Metanephros (tissue), 2 donors: Measurements from ENCODE around the gene SPRR2A. TPM values are rescaled to one million over a fixed set of nuclear protein-coding genes. Genes with fewer than 3 reads are reported as not detected.

Experiments used
- small RNA-seq: library from RNA; depleted of rRNA; stranded (forward); fragments of <200 nt; gene quantifications from one replicate; pipeline ENCODE3, GENCODE V24; 2014; ENCODE audit warnings: low replicate concordance
- total RNA-seq: library from RNA; depleted of rRNA; stranded (reverse); fragments of >200 nt; gene quantifications from one replicate; pipeline ENCODE4 v1.2.3, GENCODE V29; 2014

SPRR2A gene
- not detected for total RNA-seq

DNA sequence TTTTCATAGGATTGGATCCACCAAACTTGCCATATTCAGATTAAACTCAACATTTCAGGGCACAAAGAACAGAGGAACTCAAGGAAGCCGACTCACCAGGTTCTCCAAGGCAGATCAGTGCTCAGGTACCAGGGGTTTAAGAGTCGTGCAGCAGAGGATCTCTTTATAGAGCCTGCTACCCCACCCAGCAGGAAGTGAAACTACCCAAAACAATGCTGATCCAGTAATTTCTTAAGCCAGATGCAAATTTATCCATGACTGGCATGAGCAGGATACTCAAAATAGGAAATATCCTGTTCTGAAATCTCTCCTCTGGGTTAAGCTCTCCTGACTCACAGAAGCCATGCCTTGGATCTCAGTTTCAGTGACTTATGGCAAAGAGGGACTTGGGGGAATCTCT is at the start of gene SPRR2A:
Gene SPRR2A, minus strand, starts transcription at position 138 of the 400 bp plus-strand sequence. CDS start 777 bp downstream, outside the sequence.

DNA sequence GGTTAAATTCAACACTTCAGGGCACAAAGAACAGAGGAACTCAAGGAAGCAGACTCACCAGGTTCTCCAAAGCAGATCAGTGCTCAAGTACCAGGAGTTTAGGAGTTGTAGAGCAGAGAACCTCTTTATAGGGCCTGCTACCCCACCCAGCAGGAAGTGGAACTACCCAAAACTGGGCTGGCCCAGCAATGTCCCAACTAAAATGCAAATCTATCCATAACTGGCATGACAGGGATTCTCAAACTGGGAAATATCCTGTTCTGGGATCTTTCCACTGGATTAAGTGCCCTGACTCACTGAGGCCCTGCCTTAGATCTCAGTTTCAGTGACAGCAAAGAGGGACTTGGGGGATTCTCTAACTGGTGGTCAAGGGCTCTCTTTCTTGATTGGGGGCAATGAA is 37.1 kb upstream of the SPRR2A start, which contains the start of gene SPRR2E:
Gene SPRR2E, minus strand, starts transcription at position 101 of the 400 bp plus-strand sequence. CDS start 775 bp downstream, outside the sequence.

GRCh38 chr1:153071511-153071910 is 14.2 kb upstream of the SPRR2A start, which contains the start of gene SPRR2B:
Gene SPRR2B, minus strand, starts transcription at chr1:153071611. Its CDS starts 772 bp downstream, at chr1:153070839.

GRCh38 chr1:153040950-153041631 is 16.2 kb downstream of the SPRR2A start, which contains the start of gene SPRR2D:
Gene SPRR2D, minus strand, starts transcription at chr1:153041120. Its CDS starts 774 bp downstream, at chr1:153040346.

DNA sequence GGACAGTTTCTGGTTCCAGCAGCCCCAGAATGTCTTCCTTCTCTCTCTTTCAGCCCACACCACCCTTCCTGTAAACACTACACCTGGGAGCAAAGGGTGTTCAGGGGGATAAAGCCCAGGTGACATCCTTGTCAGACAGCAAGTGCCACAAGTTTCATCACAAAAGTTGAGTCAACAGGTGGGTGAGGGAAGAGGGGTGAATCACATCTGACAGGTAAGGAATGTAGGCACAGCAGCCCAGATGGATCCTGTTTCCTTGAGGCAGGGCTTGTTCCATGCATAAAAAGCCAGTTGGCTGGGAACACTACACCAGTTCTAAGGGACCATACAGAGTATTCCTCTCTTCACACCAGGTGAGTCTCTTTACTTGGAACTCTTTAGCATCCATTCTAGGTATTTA is 26.4 kb downstream of the SPRR2A start, which contains the start of gene SPRR1B:
Gene SPRR1B, plus strand, starts transcription at position 309 of the 400 bp plus-strand sequence. CDS start 1,143 bp downstream, outside the sequence.

Small RNA genes lying within 50 kb of the gene (small RNA-seq; reads per million reads assigned to genes)
- not detected for gene AL356867.1
- not detected for gene RF00322

Other genes with a start within 250 kb of the SPRR2A start
- gene LCE1B, start 245.5 kb downstream of the SPRR2A start, total RNA-seq = not detected
- not detected for gene LCE1A, start 230.0 kb downstream of the SPRR2A start, total RNA-seq
- not detected for gene LCE6A, start 214.7 kb downstream of the SPRR2A start, total RNA-seq
- not detected for gene LCE7A, start 197.5 kb downstream of the SPRR2A start, total RNA-seq
- gene SMCP, start 179.2 kb downstream of the SPRR2A start, total RNA-seq = not detected
- 0.35 TPM for gene IVL, start 149.0 kb downstream of the SPRR2A start, total RNA-seq
- gene SPRR5, start 110.3 kb downstream of the SPRR2A start, total RNA-seq = not detected
- gene SPRR4, start 86.9 kb downstream of the SPRR2A start, total RNA-seq = not detected
- not detected for gene SPRR1A, start 73.4 kb downstream of the SPRR2A start, total RNA-seq
- 0.58 TPM for gene SPRR3, start 55.8 kb downstream of the SPRR2A start, total RNA-seq
- not detected for gene SPRR1B, start 26.3 kb downstream of the SPRR2A start, total RNA-seq
- gene SPRR2D, start 16.4 kb downstream of the SPRR2A start, total RNA-seq = not detected
- not detected for gene SPRR2B, start 14.1 kb upstream of the SPRR2A start, total RNA-seq
- not detected for gene SPRR2E, start 37.0 kb upstream of the SPRR2A start, total RNA-seq
- not detected for gene SPRR2F, start 56.0 kb upstream of the SPRR2A start, total RNA-seq
- gene SPRR2G, start 93.4 kb upstream of the SPRR2A start, total RNA-seq = not detected
- not detected for gene LELP1, start 145.9 kb upstream of the SPRR2A start, total RNA-seq
- not detected for gene PRR9, start 160.1 kb upstream of the SPRR2A start, total RNA-seq
- not detected for gene LORICRIN, start 202.2 kb upstream of the SPRR2A start, total RNA-seq